Mesenchymal stem cell (in vitro differentiated cells and primary cell): ENCODE data around the gene ELOVL2.
A peak's percentile ranks its signal among the peaks of the same experiment; 100 is the strongest.

Source experiments
- DNase-seq: peaks from one replicate; pipeline ENCODE4 v3.0.0-alpha.2; 2013
- H2AFZ ChIP-seq: one replicate; pipeline ENCODE4 v1.6.1; 2013; ENCODE audit warnings: low read depth, mild to moderate bottlenecking, control low read depth, inconsistent platforms, low read length, moderate library complexity
- H2AK5ac ChIP-seq: 2 replicates; pipeline ENCODE4 v1.6.1; 2013; ENCODE audit warnings: low read length, moderate library complexity, mild to moderate bottlenecking, inconsistent platforms; ENCODE audit not compliant: severe bottlenecking
- H2BK120ac ChIP-seq: one replicate; pipeline ENCODE4 v1.6.1; 2013; ENCODE audit warnings: low read depth, mild to moderate bottlenecking, inconsistent platforms, low read length, moderate library complexity
- H2BK12ac ChIP-seq, 2 experiments: one replicate each; pipeline ENCODE4 v1.6.1; 2013; ENCODE audit warnings: inconsistent platforms in 2 of 2, low read length in 2 of 2, mild to moderate bottlenecking in 2 of 2, moderate library complexity in 2 of 2, control low read depth in 1 of 2
- H2BK15ac ChIP-seq: one replicate; pipeline ENCODE4 v1.6.1; 2013; ENCODE audit warnings: mild to moderate bottlenecking, low read depth, inconsistent platforms; ENCODE audit not compliant: poor library complexity, severe bottlenecking
- H2BK5ac ChIP-seq: 2 replicates; pipeline ENCODE4 v1.6.1; 2013; ENCODE audit warnings: low read depth, mild to moderate bottlenecking, low read length, control low read depth, inconsistent platforms; ENCODE audit not compliant: poor library complexity, severe bottlenecking
- H3K14ac ChIP-seq, 2 experiments: one replicate each; pipeline ENCODE4 v1.6.1; 2013; ENCODE audit warnings: inconsistent platforms in 2 of 2, low read length in 2 of 2, control low read depth in 1 of 2, mild to moderate bottlenecking in 1 of 2, moderate library complexity in 1 of 2
- H3K18ac ChIP-seq, 2 experiments: one replicate each; pipeline ENCODE4 v1.6.1; 2013; ENCODE audit warnings: inconsistent platforms in 2 of 2, low read length in 2 of 2, control low read depth in 1 of 2, low read depth in 1 of 2, mild to moderate bottlenecking in 1 of 2
- H3K23ac ChIP-seq, 2 experiments: one replicate each; pipeline ENCODE4 v1.6.1; 2013; ENCODE audit warnings: inconsistent platforms in 2 of 2, low read length in 2 of 2, mild to moderate bottlenecking in 2 of 2, moderate library complexity in 2 of 2, control low read depth in 1 of 2
- H3K27ac ChIP-seq: 2 replicates; pipeline ENCODE4 v1.5.1; 2013; ENCODE audit warnings: mild to moderate bottlenecking, moderate library complexity, low read length, control low read depth, inconsistent platforms; ENCODE audit not compliant: poor library complexity, severe bottlenecking
- H3K27me3 ChIP-seq, 2 experiments: 2 replicates each; pipeline versions ENCODE4 v1.6.1 to v1.7.0; 2013; ENCODE audit warnings: low read length in 2 of 2, mild to moderate bottlenecking in 2 of 2, moderate library complexity in 2 of 2, control low read depth in 1 of 2, inconsistent platforms in 1 of 2; ENCODE audit not compliant: control insufficient read depth in 1 of 2, insufficient read depth in 1 of 2
- H3K36me3 ChIP-seq, 2 experiments: 2 replicates each; pipeline versions ENCODE4 v1.6.1 to v1.7.0; 2013; ENCODE audit warnings: low read length in 2 of 2, control low read depth in 1 of 2, inconsistent platforms in 1 of 2, low read depth in 1 of 2, mild to moderate bottlenecking in 1 of 2; ENCODE audit not compliant: insufficient read depth in 2 of 2, control insufficient read depth in 1 of 2
- H3K4ac ChIP-seq, 2 experiments: one replicate each; pipeline ENCODE4 v1.6.1; 2013; ENCODE audit warnings: inconsistent platforms in 2 of 2, low read length in 2 of 2, mild to moderate bottlenecking in 2 of 2, moderate library complexity in 2 of 2, control low read depth in 1 of 2, low read depth in 1 of 2
- H3K4me1 ChIP-seq: 2 replicates; pipeline ENCODE4 v1.6.1; 2013; ENCODE audit warnings: low read depth, low read length, control low read depth; ENCODE audit not compliant: control insufficient read depth, insufficient read depth
- H3K4me2 ChIP-seq: 2 replicates; pipeline ENCODE4 v1.6.1; 2013; ENCODE audit warnings: low read length, mild to moderate bottlenecking, inconsistent platforms; ENCODE audit not compliant: poor library complexity, severe bottlenecking
- H3K4me3 ChIP-seq, 2 experiments: 2 replicates each; pipeline versions ENCODE4 v1.5.1 to v1.7.0; 2013; ENCODE audit warnings: low read length in 2 of 2, mild to moderate bottlenecking in 2 of 2, control low read depth in 1 of 2, low read depth in 1 of 2; ENCODE audit not compliant: insufficient read depth in 1 of 2
- H3K79me1 ChIP-seq: replicated peaks from 2 replicates; pipeline ENCODE4 v1.6.1; 2013; ENCODE audit warnings: mild to moderate bottlenecking, control low read depth, low read length, inconsistent platforms; ENCODE audit not compliant: poor library complexity, severe bottlenecking
- H3K9ac ChIP-seq: 2 replicates; pipeline ENCODE4 v1.7.0; 2013; ENCODE audit warnings: mild to moderate bottlenecking, low read length, moderate library complexity
- H3K9me3 ChIP-seq: 2 replicates; pipeline ENCODE4 v1.7.0; 2013; ENCODE audit warnings: mild to moderate bottlenecking, low read length; ENCODE audit not compliant: control insufficient read depth
- H4K8ac ChIP-seq: one replicate; pipeline ENCODE4 v1.6.1; 2013; ENCODE audit warnings: inconsistent platforms, mild to moderate bottlenecking, low read length, moderate library complexity
- H4K91ac ChIP-seq: one replicate; pipeline ENCODE4 v1.6.1; 2013; ENCODE audit warnings: mild to moderate bottlenecking, low read length, inconsistent platforms
- WGBS: methylation state at CpG from one replicate; pipeline ENCODE4 v1.1.7; 2013; ENCODE audit warnings: mixed read lengths; 5-methylcytosine and 5-hydroxymethylcytosine counted together

ELOVL2 gene

GRCh38 chr6:11009353-11009752, 34.8 kb downstream of the ELOVL2 start:
- no peaks in the 10 kb centered on the region for H3K79me1 ChIP-seq
- H2AK5ac ChIP-seq: no peak overlapping the region
- peak overlapping the region in 1 of 2 experiments; percentile 72 for H3K18ac ChIP-seq
- H4K8ac ChIP-seq: no peak overlapping the region
- peak overlapping the region; percentile 18 to 22 for H2BK12ac ChIP-seq
- no peak overlapping the region for H3K14ac ChIP-seq
- peak overlapping the region; percentile 16 for H3K9ac ChIP-seq
- H4K91ac ChIP-seq: no peak overlapping the region
- peaks cover 14% of the 10 kb centered on the region for H3K4me1 ChIP-seq
- peak overlapping the region in 1 of 2 experiments; percentile 86 for H3K4ac ChIP-seq
- no peak overlapping the region for H2BK5ac ChIP-seq
- H3K23ac ChIP-seq: no peak overlapping the region
- peak overlapping the region in 1 of 2 experiments; percentile 45 for H3K4me3 ChIP-seq
- H3K27ac ChIP-seq: peak overlapping the region; percentile 79
- no peak overlapping the region for H2AFZ ChIP-seq
- no peaks in the 10 kb centered on the region for H3K27me3 ChIP-seq
- H3K9me3 ChIP-seq: no peaks in the 10 kb centered on the region
- no peak overlapping the region for H2BK15ac ChIP-seq
- peak; percentile 76 for DNase-seq
- no peaks in the 10 kb centered on the region for H3K36me3 ChIP-seq
- H3K4me2 ChIP-seq: no peak overlapping the region
- H2BK120ac ChIP-seq: peak overlapping the region; percentile 64
- WGBS: 17% methylated on average over 6 of the region's 6 CpGs

GRCh38 chr6:11008821-11009220, 35.3 kb downstream of the ELOVL2 start:
- Histone ChIP-seq H2BK5ac (no peak overlapping the region), H3K4ac (no peak overlapping the region), H2BK12ac (no peak overlapping the region), H2BK120ac (no peak overlapping the region), H3K4me2 (no peak overlapping the region), H3K4me1 (peaks cover 14% of the 10 kb centered on the region), H3K27ac (peak overlapping the region; percentile 79), H4K8ac (no peak overlapping the region), H4K91ac (no peak overlapping the region), H3K9me3 (no peaks in the 10 kb centered on the region), H2AFZ (no peak overlapping the region), H3K14ac (no peak overlapping the region), H3K18ac (no peak overlapping the region), H3K23ac (no peak overlapping the region), H3K9ac (peak overlapping the region; percentile 16), H2BK15ac (no peak overlapping the region), H3K27me3 (no peaks in the 10 kb centered on the region), H3K36me3 (no peaks in the 10 kb centered on the region), H3K4me3 (peak overlapping the region in 1 of 2 experiments; percentile 45), H2AK5ac (no peak overlapping the region), H3K79me1 (no peaks in the 10 kb centered on the region)
- peak; percentile 74 for DNase-seq
- whole genome bisulfite sequencing: 60% methylated on average over 1 of the region's 1 CpG

- H3K14ac ChIP-seq: no peak overlapping the region
- 33% methylated on average over 10 of the region's 10 CpGs for WGBS
- no peaks in the 10 kb centered on the region for H3K36me3 ChIP-seq
- H4K8ac ChIP-seq: peak overlapping the region; percentile 92
- peak overlapping the region; percentile 61 for H3K27ac ChIP-seq
- H3K79me1 ChIP-seq: no peaks in the 10 kb centered on the region
- no peak overlapping the region for H3K23ac ChIP-seq
- H3K27me3 ChIP-seq: no peaks in the 10 kb centered on the region
- H3K18ac ChIP-seq: peak overlapping the region; percentile 11 to 86
- H3K4me3 ChIP-seq: no peak overlapping the region
- H2BK15ac ChIP-seq: no peak overlapping the region
- no peak overlapping the region for H2AFZ ChIP-seq
- no peak overlapping the region for H2AK5ac ChIP-seq
- H3K9ac ChIP-seq: no peak overlapping the region
- no peak overlapping the region for H2BK5ac ChIP-seq
- peaks cover 14% of the 10 kb centered on the region for H3K4me1 ChIP-seq
- H2BK12ac ChIP-seq: peak overlapping the region; percentile 75 to 98
- peak; percentile 76 for DNase-seq
- H2BK120ac ChIP-seq: peak overlapping the region; percentile 91
- peak overlapping the region; percentile 85 for H4K91ac ChIP-seq
- peak overlapping the region; percentile 36 to 47 for H3K4ac ChIP-seq
- no peak overlapping the region for H3K4me2 ChIP-seq
- H3K9me3 ChIP-seq: no peaks in the 10 kb centered on the region
Measured at GRCh38 chr6:11007715-11008608, 36.1 kb downstream of the ELOVL2 start.

GRCh38 chr6:11006061-11006460, 38.0 kb downstream of the ELOVL2 start:
- Histone ChIP-seq H3K27ac (no peak overlapping the region), H2AK5ac (no peak overlapping the region), H3K23ac (no peak overlapping the region), H3K36me3 (no peaks in the 10 kb centered on the region), H3K9ac (no peak overlapping the region), H3K4me1 (peaks cover 11% of the 10 kb centered on the region), H3K79me1 (no peaks in the 10 kb centered on the region), H3K9me3 (no peaks in the 10 kb centered on the region), H2BK120ac (no peak overlapping the region), H3K4ac (no peak overlapping the region), H3K27me3 (no peaks in the 10 kb centered on the region), H2BK5ac (no peak overlapping the region), H3K4me3 (no peak overlapping the region), H2BK12ac (no peak overlapping the region), H3K4me2 (no peak overlapping the region), H3K14ac (no peak overlapping the region), H2AFZ (peak overlapping the region; percentile 54), H4K91ac (no peak overlapping the region), H4K8ac (no peak overlapping the region), H3K18ac (peak overlapping the region in 1 of 2 experiments; percentile 52), H2BK15ac (no peak overlapping the region)
- peak; percentile 26 for DNase-seq
- WGBS: 84% methylated on average over 3 of the region's 4 CpGs
